NCI-H526 treated with DMSO at 0.1 percent for 48 hours (cell line): ENCODE results near the gene ST7L.

Experiments used
- DNase-seq: peaks from one replicate; lab custom pipeline; 2025; lab: John Stamatoyannopoulos, UW

ST7L gene

DNA sequence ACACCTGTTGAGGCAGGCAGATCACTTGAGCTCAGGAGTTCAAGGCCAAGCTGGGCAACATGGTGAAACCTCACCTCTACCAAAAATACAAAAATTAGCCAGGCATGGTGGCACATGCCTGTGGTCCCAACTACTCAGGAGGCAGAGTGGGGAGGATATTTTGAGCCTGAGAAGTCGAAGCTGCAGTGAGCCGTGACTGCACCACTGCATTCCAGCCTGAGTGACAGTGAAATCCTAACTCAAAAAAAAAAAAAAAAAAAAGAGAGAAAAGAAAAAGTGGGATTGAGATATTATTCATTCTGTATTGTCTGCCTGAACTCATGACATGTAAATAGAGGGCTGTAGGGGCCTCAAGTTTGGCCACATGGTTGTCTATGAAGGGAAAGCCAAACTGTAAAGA is 72.9 kb downstream of the ST7L start:
- DNase-seq, result no peak

DNA sequence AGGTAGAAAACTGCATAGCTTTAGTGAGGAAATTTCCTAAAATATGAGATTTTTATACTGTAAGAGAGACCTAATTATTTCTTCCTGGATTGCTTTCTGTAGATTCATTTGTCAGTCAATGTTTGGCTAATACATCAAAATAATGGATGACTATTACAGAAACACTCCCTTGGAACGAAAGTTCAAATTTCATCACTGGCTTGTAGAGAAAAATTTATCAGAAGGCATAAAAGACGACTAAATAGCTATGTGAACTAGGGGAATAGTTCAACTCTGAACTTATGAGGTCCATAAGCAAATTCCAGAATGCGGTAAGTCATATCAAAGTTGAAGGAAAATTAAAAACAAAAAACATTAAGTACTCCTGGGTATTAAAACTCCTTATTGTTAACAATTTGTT is 74.2 kb downstream of the ST7L start:
- DNase-seq, result no peak

DNA sequence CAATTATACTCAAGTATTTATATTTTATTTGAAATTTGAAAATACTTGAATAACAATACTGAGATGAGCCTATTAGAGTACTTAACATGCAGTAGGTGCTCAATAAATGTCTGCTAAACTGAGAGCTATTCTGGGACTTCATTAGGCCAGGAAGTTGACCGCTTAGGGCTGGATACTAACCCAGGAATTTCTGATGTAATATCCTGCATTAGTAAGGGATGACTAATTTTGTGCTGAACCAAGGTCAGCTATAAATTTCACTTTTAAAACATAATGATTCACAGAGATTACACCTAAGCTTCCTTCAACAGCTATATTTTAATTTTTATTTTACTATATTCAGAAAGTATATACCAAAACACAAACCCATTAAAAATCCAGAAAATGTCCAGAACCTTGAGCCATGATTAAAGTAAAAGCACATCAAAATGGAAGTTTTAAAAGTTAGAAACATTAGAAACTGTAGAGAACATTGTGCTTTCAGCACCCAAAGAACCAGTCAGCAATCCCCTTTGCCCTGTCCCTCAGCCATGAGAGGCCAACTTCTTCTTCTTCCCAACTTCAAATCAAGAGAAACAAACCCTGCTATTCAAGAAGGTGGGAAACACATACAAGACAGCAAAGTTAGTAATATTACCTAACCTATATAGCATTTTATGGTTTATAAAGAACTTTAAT is 74.8 kb downstream of the ST7L start:
- DNase-seq, result no peak

DNA sequence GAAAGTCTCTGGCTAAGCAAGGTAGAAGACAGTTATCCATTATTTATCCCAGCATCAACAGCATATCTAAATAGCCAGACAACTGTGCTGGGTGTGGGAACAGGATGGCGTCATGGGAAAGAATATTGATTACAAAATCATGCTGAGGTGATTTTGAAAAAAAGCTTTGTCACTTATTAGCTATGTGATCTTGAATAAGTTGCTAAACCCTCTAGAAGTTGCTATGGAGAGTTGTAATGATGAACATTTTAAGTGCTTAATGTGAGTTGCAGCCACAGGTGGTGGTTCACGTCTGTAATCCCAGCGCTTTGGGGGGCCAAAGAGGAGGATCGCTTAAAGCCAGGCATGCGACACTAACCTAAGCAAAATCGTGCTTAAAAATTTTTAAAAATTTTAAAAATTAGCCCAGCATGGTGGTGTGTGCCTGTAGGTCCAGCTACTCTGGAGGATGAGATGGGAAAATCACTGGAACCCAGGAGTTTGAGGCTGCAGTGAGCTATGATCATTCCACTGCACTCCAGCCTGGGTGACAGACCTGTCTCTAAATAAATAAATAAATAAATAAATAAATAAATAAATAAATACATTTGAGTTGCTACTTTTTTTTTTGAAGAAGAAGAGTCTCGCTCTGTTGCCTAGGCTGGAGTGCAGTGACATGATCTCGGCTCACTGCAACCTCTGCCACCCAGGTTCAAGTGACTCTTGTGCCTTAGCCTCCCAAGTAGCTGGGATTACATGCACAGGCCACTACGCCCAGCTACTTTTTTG is 76.6 kb downstream of the ST7L start:
- DNase-seq, result no peak

DNA sequence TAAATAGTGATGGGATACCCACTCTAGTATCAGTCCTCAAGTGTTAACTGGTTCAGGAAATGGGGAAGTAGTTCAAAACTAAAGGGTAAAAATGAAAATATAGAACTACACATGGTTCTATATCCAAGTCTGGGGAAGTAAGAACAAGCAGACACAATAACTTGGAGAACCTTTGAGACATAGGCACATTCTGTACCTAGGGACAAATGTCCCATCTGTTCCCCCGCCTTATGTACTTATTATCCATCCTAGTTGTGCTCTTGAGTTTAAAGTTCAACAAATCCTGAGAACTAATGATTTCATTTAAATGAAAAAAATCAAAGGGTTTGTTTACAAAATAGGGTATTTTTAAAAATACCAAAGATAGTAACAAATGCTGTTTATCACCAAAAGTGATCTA is 77.6 kb downstream of the ST7L start:
- DNase-seq, result no peak

DNA sequence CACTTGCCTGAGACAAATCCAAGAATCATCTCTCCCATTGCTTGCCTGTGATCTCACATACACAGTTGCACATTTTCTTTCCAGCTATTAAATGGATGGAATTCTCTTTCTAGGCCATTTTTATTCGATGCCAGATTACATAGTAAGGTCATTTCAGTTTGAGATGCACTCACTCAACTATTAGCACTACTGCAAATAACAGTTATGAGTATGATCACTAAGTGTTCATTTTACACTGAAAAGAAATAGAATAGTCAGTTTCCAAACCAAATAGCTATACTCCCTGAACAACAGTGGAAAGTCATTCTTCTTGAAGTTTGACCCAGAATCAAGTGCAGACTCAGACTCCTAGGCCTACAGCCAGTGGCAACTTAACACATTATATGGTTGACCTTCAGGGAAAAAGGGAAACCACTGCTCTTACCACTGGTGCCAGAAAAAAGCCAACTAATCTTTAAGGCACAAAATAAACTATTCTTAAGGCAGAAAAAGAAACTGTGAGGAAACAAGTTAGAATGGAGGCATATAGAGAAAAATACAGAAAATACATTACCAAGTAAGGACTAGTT is 78.6 kb downstream of the ST7L start:
- no peak for DNase-seq

DNA sequence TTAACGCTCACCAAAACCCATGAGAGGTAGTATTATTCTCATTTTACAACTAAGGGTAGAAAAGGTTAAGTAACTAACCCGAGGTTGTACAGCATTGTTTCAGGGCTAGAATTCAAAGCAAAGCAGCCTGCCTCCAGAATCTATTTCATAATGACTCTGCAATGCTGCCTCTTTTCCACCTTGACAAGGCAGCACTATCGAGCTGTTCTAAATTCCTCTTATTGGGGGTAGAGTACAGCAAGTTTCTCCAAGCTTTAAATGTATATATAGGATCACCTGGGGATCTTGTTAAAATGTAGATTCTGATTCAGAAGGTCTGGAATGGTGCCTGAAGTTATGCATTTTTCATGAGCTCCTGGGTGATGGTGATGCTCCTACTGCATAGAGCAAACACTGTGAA is 80.1 kb downstream of the ST7L start:
- no peak for DNase-seq

DNA sequence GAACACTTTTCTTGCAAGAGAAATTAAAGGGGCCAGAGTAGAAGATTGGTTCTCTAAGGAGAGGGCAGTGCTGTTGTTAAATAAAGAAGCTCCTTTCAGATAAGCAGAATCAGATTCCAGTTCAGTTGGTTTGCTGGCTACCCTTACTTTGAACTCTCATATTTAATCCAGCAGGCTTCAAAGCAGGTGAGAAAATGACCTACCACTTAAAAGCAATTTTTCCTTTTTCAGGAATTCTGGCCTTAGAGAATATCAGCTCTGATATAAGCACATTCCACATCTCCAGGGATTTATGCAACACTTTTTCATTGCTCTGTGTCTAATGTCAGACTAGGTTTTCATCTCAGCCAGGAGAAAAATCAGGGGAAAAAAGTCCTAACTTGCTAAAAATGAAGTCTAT is 81.5 kb downstream of the ST7L start:
- no peak for DNase-seq

DNA sequence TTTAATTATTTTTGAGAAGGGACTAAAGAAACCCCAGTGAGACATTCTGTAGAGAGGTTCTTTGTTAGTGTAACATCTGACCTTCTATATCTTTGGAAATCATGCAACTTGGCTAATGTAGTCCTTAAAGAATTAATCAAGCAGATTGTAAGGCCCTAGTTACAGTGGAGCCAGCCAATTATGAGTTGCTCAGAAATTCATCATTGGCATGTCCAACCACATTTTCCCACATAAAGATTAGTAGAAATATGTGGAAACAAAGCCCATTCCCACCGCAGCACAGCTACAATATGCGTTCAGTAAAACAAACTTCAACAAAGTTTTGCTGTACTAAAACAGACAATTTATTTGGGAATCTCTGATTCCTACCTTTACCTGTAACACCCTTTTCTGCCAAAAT is 82.4 kb downstream of the ST7L start:
- DNase-seq, result no peak

DNA sequence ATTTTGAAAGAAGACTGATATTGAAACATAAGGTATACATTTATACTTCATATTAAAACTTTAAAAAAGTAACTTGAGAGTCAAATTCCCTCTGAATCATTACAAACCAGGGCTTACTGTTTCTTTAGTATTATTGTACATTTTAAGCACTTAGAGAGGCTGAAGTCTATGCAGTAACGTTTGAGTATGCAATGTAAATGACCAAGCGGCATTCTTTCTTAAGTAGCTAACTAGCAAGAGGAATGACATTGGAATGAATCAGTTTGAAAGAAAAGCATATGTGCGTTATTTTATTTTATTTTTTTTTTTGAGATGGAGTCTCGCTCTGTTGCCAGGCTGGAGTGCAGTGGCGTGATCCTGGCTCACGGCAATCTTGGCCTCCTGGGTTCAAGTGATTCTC is 85.9 kb downstream of the ST7L start:
- DNase-seq, result no peak

DNA sequence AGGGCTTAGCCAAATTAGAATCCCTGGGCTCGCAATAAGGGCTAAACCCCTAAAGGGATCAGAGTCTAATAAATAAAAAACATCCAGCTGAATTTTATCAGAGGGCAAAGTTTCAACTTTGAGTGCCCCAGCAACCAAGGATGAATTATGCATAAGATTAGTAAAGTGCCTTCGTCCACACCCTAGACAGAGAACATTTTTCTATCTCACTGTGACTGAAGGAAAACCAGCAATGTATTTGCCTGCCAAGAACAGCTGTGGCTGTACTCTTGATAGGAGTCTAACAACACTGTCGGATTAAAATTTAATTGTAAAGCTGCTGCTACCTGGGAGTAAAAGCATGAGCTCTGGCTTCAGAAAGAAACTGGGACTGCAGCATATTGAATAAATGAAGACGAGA is 86.9 kb downstream of the ST7L start:
- no peak for DNase-seq

DNA sequence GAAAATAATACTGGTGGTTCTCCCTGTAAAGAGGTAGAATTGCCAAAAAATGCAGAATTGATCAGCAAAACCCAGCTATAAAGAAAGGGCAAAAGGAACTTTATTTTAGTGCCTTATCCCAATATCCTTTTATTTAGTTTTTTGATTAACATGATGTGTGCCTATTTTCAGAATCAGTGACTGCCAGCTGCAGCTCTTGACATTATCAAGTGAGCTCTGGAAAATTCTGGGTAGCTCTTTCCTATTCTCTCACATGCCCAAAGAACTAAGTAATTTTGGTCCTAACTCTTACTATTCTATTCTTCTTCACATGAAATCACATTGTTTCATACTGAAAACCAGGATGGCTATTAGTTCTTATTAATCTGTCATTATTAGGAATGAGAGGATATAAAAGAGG is 88.1 kb downstream of the ST7L start:
- no peak for DNase-seq

DNA sequence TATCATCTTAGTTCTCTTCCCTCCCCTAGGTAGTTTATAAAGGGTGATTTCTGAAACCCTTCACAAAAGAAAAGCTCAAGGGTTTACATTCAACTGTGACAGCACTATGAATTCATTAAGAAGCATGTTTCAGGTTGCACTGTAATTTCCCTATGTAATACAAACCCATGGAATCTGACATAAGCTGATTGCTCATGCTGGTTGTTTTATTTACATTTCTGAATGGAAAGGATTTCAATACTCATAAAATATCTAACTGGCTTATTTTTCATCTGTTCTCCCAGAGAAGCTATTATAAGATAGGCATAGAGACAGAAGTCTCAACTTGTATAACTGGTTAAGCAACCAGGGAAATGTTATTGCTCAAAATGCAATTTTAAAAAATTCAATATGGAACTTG is 89.6 kb downstream of the ST7L start:
- peak; percentile 78 for DNase-seq

DNA sequence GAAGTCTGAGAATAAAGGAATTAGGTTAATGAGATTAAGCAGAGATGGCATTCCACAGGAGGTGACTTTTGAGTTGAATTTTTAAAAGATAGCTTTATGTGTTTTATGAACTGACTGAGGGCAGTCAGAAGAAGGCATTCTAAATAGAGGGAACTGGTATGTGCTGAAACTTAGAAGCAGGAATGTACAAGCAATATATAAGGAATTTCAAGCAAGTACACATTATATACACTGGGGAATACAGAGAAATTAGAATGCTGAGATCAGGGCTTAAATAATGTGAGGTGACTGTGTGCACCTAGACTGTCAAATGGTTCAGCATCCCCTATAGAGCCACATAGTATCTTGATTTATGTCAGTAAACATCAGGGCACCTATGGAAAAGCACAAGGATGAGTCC is 90.9 kb downstream of the ST7L start:
- DNase-seq, result no peak

DNA sequence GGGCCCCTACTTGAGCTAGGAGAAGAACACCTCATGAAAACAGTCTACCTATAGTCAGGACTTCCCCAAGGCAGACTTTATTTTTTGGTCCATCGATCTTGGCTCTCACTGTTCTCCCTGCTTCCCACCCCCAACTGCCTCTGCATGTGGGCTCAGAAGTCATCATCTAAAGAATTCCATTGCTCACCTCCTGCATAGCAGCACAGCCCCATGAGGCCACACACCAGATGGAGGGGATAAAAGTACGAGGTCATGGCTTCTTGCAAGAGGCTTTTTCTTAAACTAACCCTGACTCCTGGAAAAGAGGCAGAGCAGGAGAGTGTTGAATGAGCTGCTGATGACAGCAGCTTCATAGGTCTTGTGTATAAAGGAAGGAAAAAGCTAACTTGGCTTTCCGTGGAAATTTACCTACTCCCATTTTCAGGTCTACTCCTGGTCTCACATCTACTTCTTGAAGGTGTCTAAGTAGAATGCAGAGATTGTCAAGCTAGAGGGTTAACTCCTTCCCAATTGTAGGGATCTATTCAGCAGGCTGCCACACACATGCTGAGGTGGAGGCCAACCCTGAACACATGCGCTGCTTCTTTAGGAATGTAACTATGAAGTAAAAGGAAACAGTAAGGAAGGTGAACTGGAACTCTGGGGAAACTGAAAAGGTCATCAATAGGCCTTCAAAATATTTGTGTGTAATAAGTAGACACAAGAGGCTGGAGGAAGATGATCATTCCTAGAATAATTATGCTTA is 91.5 kb downstream of the ST7L start:
- no peak for DNase-seq

DNA sequence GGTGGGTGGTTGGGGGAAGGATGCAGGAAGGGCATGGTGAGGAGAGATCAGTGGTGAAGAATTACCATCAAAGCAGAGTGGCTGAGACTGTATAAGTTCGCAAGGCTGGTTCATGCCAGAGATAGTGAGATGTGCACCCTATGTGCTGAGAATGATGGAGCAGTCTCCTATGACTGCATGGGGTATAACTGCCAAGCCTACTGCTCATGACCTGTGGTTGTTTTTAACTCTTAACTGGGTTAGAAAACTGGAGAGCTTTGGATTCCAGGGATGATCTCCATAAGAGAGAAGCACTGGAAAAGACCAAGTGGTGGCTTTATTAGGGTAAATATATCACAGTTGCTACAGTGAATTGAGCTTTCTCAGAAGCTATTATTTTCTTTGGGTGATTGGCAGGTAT is 94.0 kb downstream of the ST7L start:
- no peak for DNase-seq

DNA sequence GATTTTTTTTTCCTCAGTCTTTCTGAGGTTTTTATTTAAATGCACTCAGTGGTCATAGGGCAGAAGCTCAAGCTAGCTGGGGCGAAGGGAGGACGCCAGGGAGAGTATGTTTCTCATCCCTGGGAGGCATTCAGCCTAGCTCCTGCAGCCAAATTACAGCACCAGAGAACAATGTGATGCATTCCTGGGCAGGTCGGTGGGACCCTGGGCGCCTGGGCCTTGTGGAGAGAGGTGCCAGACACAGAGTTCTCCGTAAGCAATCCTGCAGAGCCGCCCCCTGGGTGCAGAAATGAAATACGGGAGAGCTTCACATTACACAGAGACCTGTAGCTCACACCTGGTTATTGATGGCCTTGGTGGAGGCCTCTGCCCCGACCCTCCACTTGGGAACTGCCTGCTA is 94.7 kb downstream of the ST7L start:
- DNase-seq, result no peak

DNA sequence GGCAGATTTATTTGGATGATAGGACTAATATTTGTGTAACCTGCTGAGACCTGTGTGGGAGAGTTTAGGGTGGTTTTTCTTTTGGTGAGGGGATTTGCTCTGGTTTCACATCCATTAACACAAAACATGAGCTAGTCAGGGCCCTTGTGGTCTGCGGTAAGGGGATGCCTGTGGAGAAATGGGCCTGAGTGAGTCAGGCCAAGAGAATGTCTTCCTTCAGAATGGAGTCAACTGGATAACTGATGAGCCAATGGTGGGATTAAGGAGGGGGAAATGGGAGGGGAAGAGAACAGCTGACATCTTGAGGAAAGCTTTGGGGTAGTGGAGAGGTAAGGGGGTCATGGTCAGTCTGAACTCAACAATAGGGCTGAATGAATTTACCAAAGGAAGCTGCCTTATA is 96.3 kb downstream of the ST7L start:
- DNase-seq, result no peak

DNA sequence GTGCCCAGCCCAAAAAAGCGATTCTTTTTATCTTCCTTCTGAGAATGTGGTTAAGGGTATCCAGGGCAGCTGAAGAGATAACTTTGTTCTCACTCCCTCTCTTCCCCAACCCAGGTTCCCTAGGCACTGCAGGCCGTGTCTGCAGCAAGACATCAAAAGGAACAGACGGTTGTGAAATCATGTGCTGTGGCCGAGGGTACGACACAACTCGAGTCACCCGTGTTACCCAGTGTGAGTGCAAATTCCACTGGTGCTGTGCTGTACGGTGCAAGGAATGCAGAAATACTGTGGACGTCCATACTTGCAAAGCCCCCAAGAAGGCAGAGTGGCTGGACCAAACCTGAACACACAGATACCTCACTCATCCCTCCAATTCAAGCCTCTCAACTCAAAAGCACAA is 98.8 kb downstream of the ST7L start:
- DNase-seq, result no peak

DNA sequence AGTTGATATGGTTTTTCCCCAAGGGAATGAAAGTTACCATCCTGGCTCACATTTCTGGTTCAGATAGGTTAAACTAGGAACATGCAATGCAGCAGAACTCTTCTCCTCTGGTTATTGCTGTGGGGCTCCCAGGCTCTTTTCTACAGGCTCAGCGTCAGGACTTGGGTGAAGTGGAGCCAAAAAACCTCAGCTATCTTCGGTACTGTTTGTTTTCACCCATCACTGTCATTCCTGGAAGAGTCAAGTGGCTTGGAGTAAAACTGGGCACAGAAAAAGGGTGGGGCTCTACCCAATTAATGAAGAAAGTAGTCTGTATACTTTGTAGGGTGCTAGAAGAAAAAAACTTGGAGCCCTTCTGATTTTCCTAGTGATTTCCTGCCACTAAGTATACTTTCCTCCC is 100.8 kb downstream of the ST7L start:
- no peak for DNase-seq

DNA sequence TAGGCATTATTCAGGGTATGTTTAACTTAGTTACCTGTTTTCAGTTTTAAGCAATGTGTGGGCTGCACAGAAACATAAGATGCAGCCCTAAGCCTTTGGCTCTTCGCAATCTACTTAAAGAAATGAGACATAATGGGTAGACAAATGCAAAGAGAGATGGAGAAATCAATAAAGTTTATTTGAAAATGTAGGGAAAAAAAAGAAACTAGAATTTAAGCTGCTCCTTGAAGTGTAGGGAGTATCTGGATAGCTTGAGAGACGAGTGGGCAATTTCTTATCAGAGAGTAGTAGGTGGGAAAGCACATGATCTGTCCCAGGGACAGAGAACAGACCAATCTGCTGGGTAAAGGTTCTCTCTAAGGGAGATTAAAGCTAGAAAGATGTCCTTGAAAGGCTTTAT is 101.3 kb downstream of the ST7L start:
- no peak for DNase-seq

DNA sequence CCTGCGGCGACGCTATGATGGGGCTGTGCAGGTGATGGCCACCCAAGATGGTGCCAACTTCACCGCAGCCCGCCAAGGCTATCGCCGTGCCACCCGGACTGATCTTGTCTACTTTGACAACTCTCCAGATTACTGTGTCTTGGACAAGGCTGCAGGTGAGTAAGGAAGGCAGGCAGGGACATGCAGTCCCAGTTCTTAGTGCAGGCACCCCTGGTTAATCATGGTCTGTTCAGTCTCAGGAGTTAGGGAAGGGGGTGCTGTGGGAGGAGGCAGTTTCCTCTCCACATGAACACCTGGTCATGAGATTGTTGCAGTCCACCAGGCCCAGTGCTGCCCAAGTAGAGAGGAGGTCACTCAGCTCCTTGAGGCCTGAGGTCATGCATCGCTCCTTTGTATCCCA is 101.7 kb downstream of the ST7L start:
- no peak for DNase-seq

DNA sequence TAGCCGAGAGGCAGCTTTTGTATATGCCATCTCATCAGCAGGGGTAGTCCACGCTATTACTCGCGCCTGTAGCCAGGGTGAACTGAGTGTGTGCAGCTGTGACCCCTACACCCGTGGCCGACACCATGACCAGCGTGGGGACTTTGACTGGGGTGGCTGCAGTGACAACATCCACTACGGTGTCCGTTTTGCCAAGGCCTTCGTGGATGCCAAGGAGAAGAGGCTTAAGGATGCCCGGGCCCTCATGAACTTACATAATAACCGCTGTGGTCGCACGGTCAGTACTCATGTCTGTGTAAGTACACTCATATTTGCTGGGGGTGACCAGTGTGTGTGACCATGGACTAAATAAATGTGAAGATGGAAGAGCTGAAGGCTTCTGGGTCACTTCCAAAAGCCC is 102.8 kb downstream of the ST7L start:
- no peak for DNase-seq
